Bladder microvascular endothelial cell (primary cell): Measurements from ENCODE around the gene PODN. TPM values are rescaled to one million over a fixed set of nuclear protein-coding genes. Genes with fewer than 3 reads are reported as not detected.

Source experiments
- total RNA-seq: library from RNA; depleted of rRNA; stranded (reverse); fragments of >200 nt; gene quantifications from 2 replicates; pipeline ENCODE4 v1.2.3, GENCODE V29; 2014

PODN gene, protein sequence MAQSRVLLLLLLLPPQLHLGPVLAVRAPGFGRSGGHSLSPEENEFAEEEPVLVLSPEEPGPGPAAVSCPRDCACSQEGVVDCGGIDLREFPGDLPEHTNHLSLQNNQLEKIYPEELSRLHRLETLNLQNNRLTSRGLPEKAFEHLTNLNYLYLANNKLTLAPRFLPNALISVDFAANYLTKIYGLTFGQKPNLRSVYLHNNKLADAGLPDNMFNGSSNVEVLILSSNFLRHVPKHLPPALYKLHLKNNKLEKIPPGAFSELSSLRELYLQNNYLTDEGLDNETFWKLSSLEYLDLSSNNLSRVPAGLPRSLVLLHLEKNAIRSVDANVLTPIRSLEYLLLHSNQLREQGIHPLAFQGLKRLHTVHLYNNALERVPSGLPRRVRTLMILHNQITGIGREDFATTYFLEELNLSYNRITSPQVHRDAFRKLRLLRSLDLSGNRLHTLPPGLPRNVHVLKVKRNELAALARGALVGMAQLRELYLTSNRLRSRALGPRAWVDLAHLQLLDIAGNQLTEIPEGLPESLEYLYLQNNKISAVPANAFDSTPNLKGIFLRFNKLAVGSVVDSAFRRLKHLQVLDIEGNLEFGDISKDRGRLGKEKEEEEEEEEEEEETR
- under 0.01 and 0.25 TPM in 2 replicates for total RNA-seq

GRCh38 chr1:53061859-53062707, at the start of gene PODN:
Gene PODN (plus strand): TSS chr1:53062213. CDS start chr1:53069856, 7,643 bp downstream.

Other genes starting within 250 kb of the PODN start
- gene ZYG11A, start 219.5 kb upstream of the PODN start, total RNA-seq = 0.16 and 0.31 TPM in 2 replicates
- 13.8 and 21.5 TPM in 2 replicates for gene ECHDC2, start 140.5 kb upstream of the PODN start, total RNA-seq
- 86.1 and 105 TPM in 2 replicates for gene SCP2, start 134.9 kb upstream of the PODN start, total RNA-seq
- gene SLC1A7, start 80.4 kb downstream of the PODN start, total RNA-seq = not detected in 2 replicates
- gene CPT2, start 134.6 kb downstream of the PODN start, total RNA-seq = 8.3 and 10.1 TPM in 2 replicates
- 34.8 and 53.4 TPM in 2 replicates for gene CZIB, start 158.4 kb downstream of the PODN start, total RNA-seq
- 37.2 and 64.3 TPM in 2 replicates for gene MAGOH, start 176.3 kb downstream of the PODN start, total RNA-seq